Prostate gland (tissue), 2 donors: ENCODE data around the gene OR1E2.

ENCODE experiments used
- POLR2A ChIP-seq: fragments of 450-650 bp; IDR thresholded peaks from one replicate; pipeline ENCODE4 v1.6.1; 2016; ENCODE audit warnings: antibody characterized with exemption, mild to moderate bottlenecking
- POLR2AphosphoS5 ChIP-seq: sonication (generic); formaldehyde crosslinking; IDR thresholded peaks from one replicate; pipeline ENCODE4 v1.6.1; 2017; ENCODE audit warnings: antibody characterized with exemption
- TF ChIP-seq, protein P1 (sequence below), 4 experiments: fragments of 200-600 bp in 2 of 4; fragments of 450-650 bp in 2 of 4; sonication (generic) in 2 of 4; IDR thresholded peaks; 1 replicate in 3 of 4; 2 replicates in 1 of 4; pipeline ENCODE4 v1.5.1; 2016 to 2019; ENCODE audit warnings: antibody characterized with exemption in 4 of 4, mild to moderate bottlenecking in 2 of 4, moderate library complexity in 2 of 4

DNA sequence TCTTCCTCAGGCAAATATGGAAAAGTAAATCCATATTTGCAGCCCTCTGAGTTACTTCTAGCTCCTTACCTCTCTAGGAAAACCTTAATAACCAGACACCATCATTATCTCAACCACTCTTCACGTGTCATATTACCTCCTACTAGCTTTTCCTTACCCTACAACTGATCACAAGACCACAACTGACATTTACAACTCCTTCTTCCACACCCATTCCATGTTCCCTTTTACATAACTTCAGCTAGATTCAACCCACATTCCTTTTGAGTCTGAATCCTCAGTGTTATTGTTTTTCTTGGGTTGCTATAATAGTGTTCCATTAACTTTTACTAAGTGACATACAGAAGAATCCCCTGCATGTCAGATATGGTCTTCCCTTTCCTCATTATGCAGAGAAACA, 4.7 kb upstream of the OR1E2 start:
- TF ChIP-seq, protein P1, sequence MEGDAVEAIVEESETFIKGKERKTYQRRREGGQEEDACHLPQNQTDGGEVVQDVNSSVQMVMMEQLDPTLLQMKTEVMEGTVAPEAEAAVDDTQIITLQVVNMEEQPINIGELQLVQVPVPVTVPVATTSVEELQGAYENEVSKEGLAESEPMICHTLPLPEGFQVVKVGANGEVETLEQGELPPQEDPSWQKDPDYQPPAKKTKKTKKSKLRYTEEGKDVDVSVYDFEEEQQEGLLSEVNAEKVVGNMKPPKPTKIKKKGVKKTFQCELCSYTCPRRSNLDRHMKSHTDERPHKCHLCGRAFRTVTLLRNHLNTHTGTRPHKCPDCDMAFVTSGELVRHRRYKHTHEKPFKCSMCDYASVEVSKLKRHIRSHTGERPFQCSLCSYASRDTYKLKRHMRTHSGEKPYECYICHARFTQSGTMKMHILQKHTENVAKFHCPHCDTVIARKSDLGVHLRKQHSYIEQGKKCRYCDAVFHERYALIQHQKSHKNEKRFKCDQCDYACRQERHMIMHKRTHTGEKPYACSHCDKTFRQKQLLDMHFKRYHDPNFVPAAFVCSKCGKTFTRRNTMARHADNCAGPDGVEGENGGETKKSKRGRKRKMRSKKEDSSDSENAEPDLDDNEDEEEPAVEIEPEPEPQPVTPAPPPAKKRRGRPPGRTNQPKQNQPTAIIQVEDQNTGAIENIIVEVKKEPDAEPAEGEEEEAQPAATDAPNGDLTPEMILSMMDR (IDR thresholded peaks at IDR 0.05), result no peak
- no peak for TF ChIP-seq POLR2A
- no peak for TF ChIP-seq POLR2AphosphoS5
